K562 (cell line): Measurements from ENCODE around the gene TSSK6. TPM values are rescaled to one million over a fixed set of nuclear protein-coding genes. Genes with fewer than 3 reads are reported as not detected.

ENCODE experiments used
- EHMT2 ChIP-seq: fragments of 450-650 bp; IDR thresholded peaks from 2 replicates; pipeline ENCODE4 v1.6.1; 2018; ENCODE audit warnings: antibody characterized with exemption
- FIP1L1 ChIP-seq: fragments of 200-400 bp; formaldehyde crosslinking; IDR thresholded peaks from 2 replicates; pipeline ENCODE4 v1.6.1; 2018; ENCODE audit warnings: mild to moderate bottlenecking, low read depth, low read length; ENCODE audit not compliant: poor library complexity, severe bottlenecking
- FOXK2 ChIP-seq, 2 experiments: fragments of 450-650 bp; IDR thresholded peaks in 1 of 2; conservative IDR thresholded peaks in 1 of 2; 2 replicates each; pipeline ENCODE4 v1.6.1; 2016; ENCODE audit warnings: low read depth in 2 of 2, mild to moderate bottlenecking in 1 of 2
- MAFG ChIP-seq: fragments of 450-650 bp; conservative IDR thresholded peaks from 2 replicates; pipeline ENCODE4 v1.6.1; 2016; ENCODE audit warnings: missing genetic modification characterization, missing compliant biosample characterization
- MNT ChIP-seq, 2 experiments: fragments of 450-650 bp; conservative IDR thresholded peaks; 2 replicates each; pipeline ENCODE4 v1.6.1; 2017; ENCODE audit warnings: mild to moderate bottlenecking in 2 of 2, moderate library complexity in 2 of 2
- NFE2 ChIP-seq: IDR thresholded peaks from 2 replicates; pipeline ENCODE4 v1.6.1; 2014; ENCODE audit warnings: antibody characterized with exemption, low read depth
- NR2C2 ChIP-seq, 2 experiments: fragments of 200-800 bp in 1 of 2; sonication (Bioruptor generic) in 1 of 2; sonication (generic) in 1 of 2; formaldehyde crosslinking in 1 of 2; IDR thresholded peaks; 2 replicates each; pipeline versions ENCODE4 v1.6.1 to v1.8.0; 2016 to 2022; ENCODE audit warnings: mild to moderate bottlenecking in 1 of 2, missing compliant biosample characterization in 1 of 2, missing genetic modification characterization in 1 of 2, missing genetic modification reagents in 1 of 2
- RERE ChIP-seq: sonication (generic); formaldehyde crosslinking; IDR thresholded peaks from 2 replicates; pipeline ENCODE4 v1.8.0; 2023; ENCODE audit warnings: missing genetic modification reagents, mild to moderate bottlenecking, borderline replicate concordance
- TAF7 ChIP-seq: fragments of 450-650 bp; IDR thresholded peaks from 2 replicates; pipeline ENCODE4 v1.6.1; 2016; ENCODE audit warnings: missing genetic modification characterization, missing compliant biosample characterization
- WHSC1 ChIP-seq: IDR thresholded peaks from one replicate; pipeline ENCODE4 v1.6.1; 2012; ENCODE audit warnings: low read length, control low read depth, inconsistent platforms
- ZMIZ1 ChIP-seq, 2 experiments: fragments of 150-350 bp in 1 of 2; IDR thresholded peaks; 2 replicates each; pipeline ENCODE4 v1.6.1; 2012 to 2016; ENCODE audit warnings: low read depth in 2 of 2, low read length in 2 of 2, mild to moderate bottlenecking in 1 of 2, moderate library complexity in 1 of 2
- ZNF239 ChIP-seq: fragments of 250-450 bp; sonication (Bioruptor Pico); IDR thresholded peaks from 2 replicates; pipeline ENCODE4 v1.4.0; 2020; ENCODE audit warnings: mild to moderate bottlenecking
- ZNF589 ChIP-seq: fragments of 200-800 bp; sonication (Bioruptor generic); IDR thresholded peaks from 2 replicates; pipeline ENCODE4 v1.6.1; 2016; ENCODE audit warnings: low read depth, missing genetic modification characterization, missing compliant biosample characterization
- ZSCAN29 ChIP-seq: fragments of 450-650 bp; IDR thresholded peaks from 2 replicates; pipeline ENCODE4 v1.6.1; 2017
- polyA plus RNA-seq, 8 experiments: library from polyadenylated mRNA; depleted of rRNA in 4 of 8; stranded (reverse) in 5 of 8; unstranded in 3 of 8; fragments of >200 nt; fragmentation: Nextera tagmentation in 2 of 8; fragmentation: Illumina TruSeq in 1 of 8; extraction: Ambion mirVana in 2 of 8; extraction: Trizol in 1 of 8; gene quantifications; 2 replicates each; pipeline versions ENCODE4 v1.2.1 to v1.2.3, GENCODE V29; 2011 to 2014; ENCODE audit warnings: inconsistent platforms in 1 of 8, missing spikeins in 1 of 8
- total RNA-seq, 7 experiments: library from RNA; depleted of rRNA in 6 of 7; stranded (reverse); fragments of >200 nt in 6 of 7; fragmentation: Illumina TruSeq in 2 of 7; extraction: Trizol in 2 of 7; gene quantifications; 2 replicates each; pipeline versions ENCODE4 v1.2.1 to v1.2.3, GENCODE V29; 2011 to 2021; ENCODE audit warnings: low replicate concordance in 1 of 7

TSSK6 gene
- total and polyA plus RNA-seq, 9 of the 15 experiments (the other 6 are each of a cell fraction or from before 2014, with no cell fraction given) = 0.21 to 2.6 (median 1.5) TPM; not detected in 3

GRCh38 chr19:19488875-19489690 is 26.3 kb downstream of the TSSK6 start (continued):
- TF ChIP-seq MNT (conservative IDR thresholded peaks at IDR 0.05) = peak; percentile 55 to 67; a peak in 3 of 4 replicates
- peak; percentile 68; the same call in 1 of the 2 replicates for TF ChIP-seq ZNF589 (CRISPR knock-in tag)
- TF ChIP-seq MAFG (tag) = no peak
- TF ChIP-seq NFE2 = 0 out of 2 replicates have a peak, but pooled peaks have one; percentile 27
- TF ChIP-seq ZSCAN29 = no peak
- TF ChIP-seq EHMT2 = no peak
- no peak for TF ChIP-seq FIP1L1
- peak; percentile 38 to 78; a peak in 2 of 4 replicates for TF ChIP-seq FOXK2 (conservative IDR thresholded peaks at IDR 0.05 in 1 of 2, IDR thresholded peaks at IDR 0.05 in 1 of 2; ENCODE audit: low read depth in 2 of 2)
- TF ChIP-seq ZNF239 (CRISPR knock-in tag) = no peak
- TF ChIP-seq RERE = no peak
- TF ChIP-seq WHSC1 = no peak
- no peak for TF ChIP-seq ZMIZ1 (IDR thresholded peaks at IDR 0.05; ENCODE audit: low read depth in 2 of 2, low read length in 2 of 2)
- no peak for TF ChIP-seq NR2C2 (CRISPR knock-in tag; IDR thresholded peaks at IDR 0.05)
- peak; percentile 82 for TF ChIP-seq NR2C2 (tag; IDR thresholded peaks at IDR 0.05)
- TF ChIP-seq TAF7 (tag) = peak; percentile 64; the same call in 1 of the 2 replicates
